Stomach (tissue), 4 donors: ENCODE results near the gene TNRC6C.

ENCODE experiments used
- POLR2A ChIP-seq, 4 donors: fragments of 450-650 bp; IDR thresholded peaks; one replicate each; pipeline ENCODE4 v1.6.1; 2016; ENCODE audit warnings: antibody characterized with exemption in 4 of 4, control low read depth in 2 of 4, mild to moderate bottlenecking in 1 of 4, moderate library complexity in 1 of 4
- POLR2AphosphoS5 ChIP-seq, 3 donors: sonication (generic); formaldehyde crosslinking; IDR thresholded peaks; one replicate each; pipeline ENCODE4 v1.6.1; 2016; ENCODE audit warnings: antibody characterized with exemption in 3 of 3
- TF ChIP-seq, protein P1 (sequence below), 7 experiments: fragments of 450-650 bp in 4 of 7; fragments of 200-600 bp in 3 of 7; sonication (generic) in 3 of 7; IDR thresholded peaks; one replicate each; pipeline ENCODE4 v1.5.1; 2016 to 2019; ENCODE audit warnings: antibody characterized with exemption in 7 of 7, control low read depth in 2 of 7, mild to moderate bottlenecking in 1 of 7

DNA sequence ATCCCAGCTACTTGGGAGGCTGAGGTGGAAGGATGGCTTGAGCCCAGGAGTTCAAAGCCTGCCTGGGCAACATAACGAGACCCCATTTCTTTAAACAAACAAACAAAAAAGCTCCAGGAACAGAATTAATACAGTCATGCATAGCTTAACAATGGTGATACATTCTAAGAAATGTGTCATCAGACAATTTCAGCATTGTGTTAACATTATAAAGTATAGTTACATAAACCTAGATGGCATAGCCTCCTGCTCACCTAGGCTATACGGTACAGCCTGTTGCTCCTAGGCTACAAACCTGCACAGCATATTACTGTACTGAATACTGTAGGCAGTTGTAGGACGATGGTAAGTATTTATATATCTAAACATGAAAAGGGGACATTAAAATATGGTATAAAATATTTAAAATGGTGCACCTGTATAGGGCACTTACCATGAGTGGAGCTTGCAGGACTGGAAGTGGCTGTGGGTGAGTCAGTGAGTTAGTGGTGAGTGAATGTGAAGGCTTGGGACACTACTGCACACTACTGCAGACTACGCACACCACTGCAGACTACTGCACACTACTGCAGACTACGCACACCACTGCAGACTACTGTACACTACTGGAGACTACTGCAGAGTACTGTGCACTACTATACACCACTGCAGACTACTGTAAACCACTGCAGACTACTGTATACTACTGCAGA, 95.4 kb downstream of the TNRC6C start:
- TF ChIP-seq POLR2AphosphoS5 (IDR thresholded peaks at IDR 0.05) = no peak
- TF ChIP-seq, protein P1, sequence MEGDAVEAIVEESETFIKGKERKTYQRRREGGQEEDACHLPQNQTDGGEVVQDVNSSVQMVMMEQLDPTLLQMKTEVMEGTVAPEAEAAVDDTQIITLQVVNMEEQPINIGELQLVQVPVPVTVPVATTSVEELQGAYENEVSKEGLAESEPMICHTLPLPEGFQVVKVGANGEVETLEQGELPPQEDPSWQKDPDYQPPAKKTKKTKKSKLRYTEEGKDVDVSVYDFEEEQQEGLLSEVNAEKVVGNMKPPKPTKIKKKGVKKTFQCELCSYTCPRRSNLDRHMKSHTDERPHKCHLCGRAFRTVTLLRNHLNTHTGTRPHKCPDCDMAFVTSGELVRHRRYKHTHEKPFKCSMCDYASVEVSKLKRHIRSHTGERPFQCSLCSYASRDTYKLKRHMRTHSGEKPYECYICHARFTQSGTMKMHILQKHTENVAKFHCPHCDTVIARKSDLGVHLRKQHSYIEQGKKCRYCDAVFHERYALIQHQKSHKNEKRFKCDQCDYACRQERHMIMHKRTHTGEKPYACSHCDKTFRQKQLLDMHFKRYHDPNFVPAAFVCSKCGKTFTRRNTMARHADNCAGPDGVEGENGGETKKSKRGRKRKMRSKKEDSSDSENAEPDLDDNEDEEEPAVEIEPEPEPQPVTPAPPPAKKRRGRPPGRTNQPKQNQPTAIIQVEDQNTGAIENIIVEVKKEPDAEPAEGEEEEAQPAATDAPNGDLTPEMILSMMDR (IDR thresholded peaks at IDR 0.05) = no peak
- TF ChIP-seq POLR2A (IDR thresholded peaks at IDR 0.05) = no peak
